Astrocyte of the cerebellum (primary cell): Measurements from ENCODE around the gene PHGDH.

Experiments used
- DNase-seq: peaks from one replicate; pipeline ENCODE4 v3.0.0-alpha.2; 2011; ENCODE audit warnings: low read depth
- H3K4me3 ChIP-seq: 2 replicates; pipeline ENCODE4 v1.5.1; 2011; ENCODE audit warnings: mild to moderate bottlenecking, low read depth, low read length, moderate library complexity
- CTCF ChIP-seq: IDR thresholded peaks from 2 replicates; pipeline ENCODE4 v1.5.1; 2012; ENCODE audit warnings: low read length, low read depth, moderate library complexity, mild to moderate bottlenecking; ENCODE audit errors: missing control alignments
- in situ Hi-C: cut with HindIII; loops from 2 replicates; pipeline ENCODE4 v1.10.0; 2017; ENCODE audit warnings: low sequenced_read_pairs

PHGDH gene

GRCh38 chr1:119680723-119681122, 31.0 kb upstream of the PHGDH start:
- TF ChIP-seq CTCF = no peak
- H3K4me3 ChIP-seq = no peak overlapping the region
- in situ Hi-C loops = no loop called here
- no peak for DNase-seq

GRCh38 chr1:119681560-119681959, 30.2 kb upstream of the PHGDH start:
- no peak overlapping the region for H3K4me3 ChIP-seq
- DNase-seq = no peak
- in situ Hi-C loops = no loop called here
- TF ChIP-seq CTCF = no peak

DNA sequence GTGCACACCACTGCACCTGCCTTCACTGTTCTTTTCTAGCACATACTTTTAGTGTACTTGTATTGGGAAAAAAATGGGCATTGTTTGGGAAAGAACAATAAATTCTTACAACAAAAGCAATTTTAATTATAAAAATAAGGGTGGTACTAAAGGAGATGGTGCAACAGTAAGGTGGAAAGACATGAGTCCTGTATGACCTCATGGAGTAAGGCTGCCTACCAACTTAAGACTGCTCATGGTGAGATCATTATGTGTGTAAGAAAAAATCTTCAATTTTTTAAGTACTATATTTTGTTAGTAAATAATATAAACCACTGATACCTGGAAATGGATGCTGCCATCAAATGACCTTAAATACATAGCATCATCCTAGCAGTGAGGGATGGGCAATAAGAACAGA, 29.6 kb upstream of the PHGDH start:
- DNase-seq = no peak
- no peak overlapping the region for H3K4me3 ChIP-seq
- no peak for TF ChIP-seq CTCF
- in situ Hi-C loops = no loop called here

GRCh38 chr1:119683893-119684292, 27.8 kb upstream of the PHGDH start:
- in situ Hi-C loops = no loop called here
- no peak for DNase-seq
- TF ChIP-seq CTCF = no peak
- H3K4me3 ChIP-seq = no peak overlapping the region

- in situ Hi-C loops = no loop called here
- DNase-seq = no peak
- no peak for TF ChIP-seq CTCF
- no peak overlapping the region for H3K4me3 ChIP-seq
These were observed 25.1 kb upstream of the PHGDH start for GRCh38 chr1:119686661-119687060.

- DNase-seq = no peak
- in situ Hi-C loops = no loop called here
- no peak for TF ChIP-seq CTCF
- H3K4me3 ChIP-seq = no peak overlapping the region
These were observed 24.2 kb upstream of the PHGDH start for GRCh38 chr1:119687434-119688079.
